GM06990 (cell line): ENCODE results near the gene SMARCC1.

Experiments
- DNase-seq: peaks from one replicate; pipeline ENCODE4 v3.0.0-alpha.2; 2011; ENCODE audit not compliant: insufficient read length; ENCODE audit errors: extremely low read depth
- H3K27me3 ChIP-seq: replicated peaks from 2 replicates; pipeline ENCODE4 v1.6.0; 2011; ENCODE audit warnings: low read length; ENCODE audit not compliant: control insufficient read depth, insufficient read depth
- H3K36me3 ChIP-seq: 2 replicates; pipeline ENCODE4 v1.5.1; 2011; ENCODE audit warnings: low read length; ENCODE audit not compliant: control insufficient read depth, insufficient read depth
- H3K4me3 ChIP-seq: replicated peaks from 2 replicates; pipeline ENCODE4 v1.5.1; 2011; ENCODE audit warnings: low read depth, mild to moderate bottlenecking, control low read depth, low read length
- CTCF ChIP-seq: IDR thresholded peaks from 2 replicates; pipeline ENCODE4 v1.5.1; 2011; ENCODE audit warnings: low read length, control low read depth, mild to moderate bottlenecking, inconsistent platforms; ENCODE audit not compliant: insufficient read depth, poor library complexity, severe bottlenecking

The SMARCC1 gene

GRCh38 chr3:47641739-47642138 lies 140.0 kb downstream of the SMARCC1 start:
- Histone ChIP-seq H3K4me3 (no peak overlapping the region), H3K27me3 (no peaks in the 10 kb centered on the region), H3K36me3 (peaks cover 13% of the 10 kb centered on the region)
- no peak for DNase-seq
- TF ChIP-seq CTCF, result no peak

- peaks cover 7% of the 10 kb centered on the region for H3K36me3 ChIP-seq
- H3K4me3 ChIP-seq, result no peak overlapping the region
- no peak for DNase-seq
- no peak for TF ChIP-seq CTCF
- no peaks in the 10 kb centered on the region for H3K27me3 ChIP-seq
Observed at GRCh38 chr3:47636921-47637320, 144.8 kb downstream of the SMARCC1 start.

GRCh38 chr3:47636225-47636624 lies 145.5 kb downstream of the SMARCC1 start:
- Histone ChIP-seq H3K27me3 (no peaks in the 10 kb centered on the region), H3K4me3 (no peak overlapping the region), H3K36me3 (peaks cover 6% of the 10 kb centered on the region)
- no peak for TF ChIP-seq CTCF
- no peak for DNase-seq

- Histone ChIP-seq H3K4me3 (no peak overlapping the region), H3K36me3 (peaks cover 10% of the 10 kb centered on the region), H3K27me3 (no peaks in the 10 kb centered on the region)
- no peak for TF ChIP-seq CTCF
- DNase-seq, result no peak
Observed at GRCh38 chr3:47635536-47635935, 146.2 kb downstream of the SMARCC1 start.

GRCh38 chr3:47634996-47635395 lies 146.7 kb downstream of the SMARCC1 start:
- Histone ChIP-seq H3K27me3 (no peaks in the 10 kb centered on the region), H3K36me3 (peaks cover 13% of the 10 kb centered on the region), H3K4me3 (no peak overlapping the region)
- no peak for DNase-seq
- no peak for TF ChIP-seq CTCF

- Histone ChIP-seq H3K36me3 (peaks cover 21% of the 10 kb centered on the region), H3K27me3 (no peaks in the 10 kb centered on the region), H3K4me3 (no peak overlapping the region)
- no peak for DNase-seq
- TF ChIP-seq CTCF, result no peak
Observed at GRCh38 chr3:47630810-47631209, 150.9 kb downstream of the SMARCC1 start.
